ENCODE results near the gene RBMS1. TPM values are rescaled to one million over a fixed set of nuclear protein-coding genes. Genes with fewer than 3 reads are reported as not detected.

RBMS1 gene
- total and polyA plus RNA-seq, 2 of the 13 experiments (the other 11 are each of a cell fraction or from before 2014, with no cell fraction given), result 55.5 to 110 TPM

DNA sequence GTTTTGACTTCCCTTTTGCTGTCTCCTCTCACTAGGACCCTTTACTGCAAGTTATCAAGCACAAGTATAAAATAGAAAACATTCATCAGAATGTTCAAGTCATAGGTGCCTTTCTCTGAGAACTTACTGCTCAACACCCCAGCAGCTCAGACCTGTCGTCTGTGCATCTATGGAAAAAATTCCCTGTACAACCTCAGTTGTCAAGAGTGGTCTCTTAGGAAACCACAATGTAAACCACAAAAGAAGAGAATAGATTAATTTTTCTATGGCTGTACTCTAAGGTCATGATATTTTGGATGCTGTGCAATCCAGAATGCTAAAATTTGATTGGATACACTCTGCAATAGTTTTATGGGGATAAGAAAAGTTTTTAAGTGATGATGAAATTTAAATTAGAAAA is 84.1 kb downstream of the RBMS1 start (continued):
- TF ChIP-seq, protein P1, sequence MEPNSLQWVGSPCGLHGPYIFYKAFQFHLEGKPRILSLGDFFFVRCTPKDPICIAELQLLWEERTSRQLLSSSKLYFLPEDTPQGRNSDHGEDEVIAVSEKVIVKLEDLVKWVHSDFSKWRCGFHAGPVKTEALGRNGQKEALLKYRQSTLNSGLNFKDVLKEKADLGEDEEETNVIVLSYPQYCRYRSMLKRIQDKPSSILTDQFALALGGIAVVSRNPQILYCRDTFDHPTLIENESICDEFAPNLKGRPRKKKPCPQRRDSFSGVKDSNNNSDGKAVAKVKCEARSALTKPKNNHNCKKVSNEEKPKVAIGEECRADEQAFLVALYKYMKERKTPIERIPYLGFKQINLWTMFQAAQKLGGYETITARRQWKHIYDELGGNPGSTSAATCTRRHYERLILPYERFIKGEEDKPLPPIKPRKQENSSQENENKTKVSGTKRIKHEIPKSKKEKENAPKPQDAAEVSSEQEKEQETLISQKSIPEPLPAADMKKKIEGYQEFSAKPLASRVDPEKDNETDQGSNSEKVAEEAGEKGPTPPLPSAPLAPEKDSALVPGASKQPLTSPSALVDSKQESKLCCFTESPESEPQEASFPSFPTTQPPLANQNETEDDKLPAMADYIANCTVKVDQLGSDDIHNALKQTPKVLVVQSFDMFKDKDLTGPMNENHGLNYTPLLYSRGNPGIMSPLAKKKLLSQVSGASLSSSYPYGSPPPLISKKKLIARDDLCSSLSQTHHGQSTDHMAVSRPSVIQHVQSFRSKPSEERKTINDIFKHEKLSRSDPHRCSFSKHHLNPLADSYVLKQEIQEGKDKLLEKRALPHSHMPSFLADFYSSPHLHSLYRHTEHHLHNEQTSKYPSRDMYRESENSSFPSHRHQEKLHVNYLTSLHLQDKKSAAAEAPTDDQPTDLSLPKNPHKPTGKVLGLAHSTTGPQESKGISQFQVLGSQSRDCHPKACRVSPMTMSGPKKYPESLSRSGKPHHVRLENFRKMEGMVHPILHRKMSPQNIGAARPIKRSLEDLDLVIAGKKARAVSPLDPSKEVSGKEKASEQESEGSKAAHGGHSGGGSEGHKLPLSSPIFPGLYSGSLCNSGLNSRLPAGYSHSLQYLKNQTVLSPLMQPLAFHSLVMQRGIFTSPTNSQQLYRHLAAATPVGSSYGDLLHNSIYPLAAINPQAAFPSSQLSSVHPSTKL (CRISPR knock-in tag; IDR thresholded peaks at IDR 0.05), result no peak
- no peak for TF ChIP-seq SNRNP70 (IDR thresholded peaks at IDR 0.05; ENCODE audit: low read depth, low read length)

GRCh38 chr2:160408959-160409291 is 84.7 kb downstream of the RBMS1 start:
- Histone ChIP-seq H2AFZ (ENCODE audit: low read length) (no peak overlapping the region), H3K4me2 (ENCODE audit: low read depth, low read length) (peak overlapping the region; percentile 74), H3K36me3 (replicated peaks in 1 of 2; ENCODE audit: control insufficient read depth in 1 of 2, insufficient read depth in 2 of 2, low read length in 2 of 2) (peaks cover 0 to 2% of the 10 kb centered on the region in 2 experiments; a peak in 1 of 5 replicates), H3K79me2 (ENCODE audit: insufficient read depth, low read length) (peaks cover 28% of the 10 kb centered on the region), H3K4me1 (ENCODE audit: insufficient read depth, low read length) (peaks cover 47% of the 10 kb centered on the region), H3K9ac (ENCODE audit: insufficient read depth, low read depth, low read length) (no peak overlapping the region), H4K20me1 (ENCODE audit: insufficient read depth, low read length) (peaks cover 62% of the 10 kb centered on the region), H3K4me3 (replicated peaks in 1 of 3; ENCODE audit: insufficient read depth in 1 of 3, low read depth in 2 of 3, low read length in 3 of 3) (no peak overlapping the region), H3K9me3 (ENCODE audit: low read length) (no peaks in the 10 kb centered on the region), H3K27ac (ENCODE audit: extremely low read length, insufficient read depth, low read length) (no peak overlapping the region), H3K27me3 (ENCODE audit: control insufficient read depth in 1 of 2, insufficient read depth in 2 of 2, low read length in 2 of 2) (no peaks in the 10 kb centered on the region; a peak in 1 of 5 replicates)
- intact Hi-C loops (cut with micrococcal nuclease; ENCODE audit: unreplicated experiment) (loop anchor here (2.0 to 5.0 kb wide), 3 partner anchors 80 to 183 kb away; no protein-coding TSS in a partner anchor), in situ Hi-C loops (cut with HindIII; ENCODE audit: extremely low pct_ligation_motif_present, low pct_unique_long_range_greater_than_20kb) (loop anchor here (5.0 kb wide), 1 partner anchor 77 kb away; no protein-coding TSS in a partner anchor)
- CTCF ChIA-PET (ENCODE audit: low intra/inter-chr PET ratio, low total read pairs), result no interaction called here
- POLR2A ChIA-PET, result interaction anchor here (2.8 kb wide), 1 partner anchor 84 kb away, joined by 9 read pairs; the partner anchor contains the start of gene RBMS1
- no peak for DNase-seq (ENCODE audit: low spot score)
- BruUV-seq (replicated peaks), result no TSS peak
- 98% methylated on average over 2 of the region's 2 CpGs for WGBS (ENCODE audit: low lambda C conversion rate)
- TF ChIP-seq ZNF501 (CRISPR knock-in tag; IDR thresholded peaks at IDR 0.05) (no peak), ELF3 (CRISPR knock-in tag; IDR thresholded peaks at IDR 0.05) (no peak), U2AF1 (optimal IDR thresholded peaks at IDR 0.05; ENCODE audit: low read depth, low read length) (no peak), KDM4B (CRISPR knock-in tag; IDR thresholded peaks at IDR 0.05) (no peak), SP2 (CRISPR knock-in tag; IDR thresholded peaks at IDR 0.05) (no peak)
- no peak for FAIRE-seq
- no peak; the same call in 2 of the 3 replicates for ATAC-seq

Data from HepG2 (cell line).